NCI-H446 (cell line): ENCODE results near the gene PRPF31.
"Not testable (repeated sequence)": the region's sequence is repeated elsewhere in the genome, so short reads cannot be mapped to it uniquely, and the experiment has no call there.

Experiments used
- DNase-seq, 2 experiments: peaks; one replicate each; lab custom pipeline; 2025; lab: John Stamatoyannopoulos, UW

The PRPF31 gene

GRCh38 chr19:54115109-54116063 lies at the start of gene PRPF31, which contains the start of gene TFPT:
TSS of gene PRPF31 (plus strand) at chr19:54115754. CDS start at chr19:54118279, 2,525 bp downstream.
TSS of gene TFPT (minus strand) at chr19:54115657. CDS start at chr19:54115269, 388 bp downstream.
- peak; percentile 98 for DNase-seq

GRCh38 chr19:54069470-54069869 lies 46.1 kb upstream of the PRPF31 start:
- DNase-seq, result no peak

GRCh38 chr19:54073829-54074228 lies 41.7 kb upstream of the PRPF31 start:
- no peak for DNase-seq

- no peak for DNase-seq
Observed at GRCh38 chr19:54074851-54075250, 40.7 kb upstream of the PRPF31 start.

- no peak for DNase-seq
Observed at GRCh38 chr19:54077334-54077733, 38.2 kb upstream of the PRPF31 start.

GRCh38 chr19:54081032-54081431 lies 34.5 kb upstream of the PRPF31 start, which contains the start of gene TARM1:
TSS of gene TARM1 (minus strand) at chr19:54081365. CDS start at chr19:54081340, 25 bp downstream.
- no peak for DNase-seq

- no peak for DNase-seq
Observed at GRCh38 chr19:54084410-54084809, 31.1 kb upstream of the PRPF31 start.

GRCh38 chr19:54094426-54095000 lies 21.0 kb upstream of the PRPF31 start:
- no peak for DNase-seq

GRCh38 chr19:54095136-54095858 lies 20.3 kb upstream of the PRPF31 start:
- DNase-seq, result no peak

- DNase-seq, result peak in 1 of 2 experiments; percentile 25
Observed at GRCh38 chr19:54095859-54096616, 19.5 kb upstream of the PRPF31 start.

- no peak for DNase-seq
Observed at GRCh38 chr19:54096617-54097106, 18.9 kb upstream of the PRPF31 start.

GRCh38 chr19:54099190-54099902 lies 16.2 kb upstream of the PRPF31 start:
- DNase-seq, result no peak

- DNase-seq, result not testable (repeated sequence)
Observed at GRCh38 chr19:54099903-54100255, 15.7 kb upstream of the PRPF31 start.

- no peak for DNase-seq
Observed at GRCh38 chr19:54100561-54100960, 15.0 kb upstream of the PRPF31 start, which contains the start of gene OSCAR. TSS of gene OSCAR (minus strand) at chr19:54100803. CDS start at chr19:54100792, 11 bp downstream.

- DNase-seq, result peak; percentile 94 to 99
Observed at GRCh38 chr19:54102421-54103169, 13.0 kb upstream of the PRPF31 start, which contains the start of gene NDUFA3. TSS of gene NDUFA3 (plus strand) at chr19:54102855. CDS start at chr19:54102879, 24 bp downstream.

- DNase-seq, result no peak
Observed at GRCh38 chr19:54104998-54105715, 10.4 kb upstream of the PRPF31 start.

- no peak for DNase-seq
Observed at GRCh38 chr19:54105796-54106195, 9.8 kb upstream of the PRPF31 start.

GRCh38 chr19:54106716-54107115 lies 8.8 kb upstream of the PRPF31 start:
- no peak for DNase-seq

- no peak for DNase-seq
Observed at GRCh38 chr19:54107876-54108490, 7.6 kb upstream of the PRPF31 start.
